Measurements from ENCODE around the gene KBTBD12. TPM values are rescaled to one million over a fixed set of nuclear protein-coding genes. Genes with fewer than 3 reads are reported as not detected.
"Not testable (repeated sequence)": the region's sequence is repeated elsewhere in the genome, so short reads cannot be mapped to it uniquely, and the experiment has no call there.

Gene KBTBD12
- total RNA-seq, 1 donor from 2014 or later = not detected

DNA sequence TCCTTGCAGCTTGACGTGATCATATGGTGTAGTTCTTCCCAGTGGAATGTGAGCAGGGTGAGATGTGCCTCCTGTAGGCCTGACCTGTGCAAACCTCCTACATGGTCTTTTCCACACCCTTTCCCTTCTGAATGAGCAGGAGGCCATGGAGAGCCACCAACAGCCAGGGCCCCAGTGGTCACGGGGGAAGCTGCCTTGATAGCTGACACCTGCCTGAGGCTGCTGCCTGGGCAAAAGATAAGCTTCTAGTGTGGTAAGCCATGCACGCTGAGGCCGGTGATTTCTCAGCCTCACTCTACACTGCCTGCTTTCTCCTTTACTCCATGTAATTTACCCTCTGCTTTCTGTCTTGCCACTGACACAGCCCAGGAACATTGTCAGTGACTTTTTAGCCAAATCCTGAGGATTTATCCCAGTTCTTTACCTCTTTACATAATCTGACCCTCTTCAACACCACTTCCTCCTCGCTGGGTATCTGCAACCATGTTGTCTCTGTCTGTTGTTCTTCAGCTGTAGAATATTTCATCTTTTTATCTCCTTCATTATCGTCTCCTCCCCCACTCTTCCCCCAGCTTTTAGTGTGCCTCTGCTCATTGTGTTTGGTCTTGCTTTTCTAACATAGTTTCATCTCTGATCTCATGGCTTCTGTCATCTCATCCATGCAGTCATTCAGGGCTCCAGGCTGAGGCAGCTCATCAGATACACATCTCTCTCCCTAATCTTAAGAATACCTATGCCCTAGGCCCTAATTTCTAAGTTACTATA lies 11.2 kb upstream of the KBTBD12 start:
- no peaks in the 10 kb centered on the region for H3K9me3 Mint-ChIP-seq (ENCODE audit: unreplicated experiment)
- H3K4me1 Mint-ChIP-seq (ENCODE audit: unreplicated experiment) = no peaks in the 10 kb centered on the region
- no peak for DNase-seq (ENCODE audit: extremely low spot score, unreplicated experiment)
- no peak overlapping the region for H3K27ac Mint-ChIP-seq (ENCODE audit: unreplicated experiment)
- H3K4me3 Mint-ChIP-seq (ENCODE audit: unreplicated experiment) = no peak overlapping the region
- H3K36me3 Mint-ChIP-seq (ENCODE audit: unreplicated experiment) = no peaks in the 10 kb centered on the region
- TF ChIP-seq, protein P1, sequence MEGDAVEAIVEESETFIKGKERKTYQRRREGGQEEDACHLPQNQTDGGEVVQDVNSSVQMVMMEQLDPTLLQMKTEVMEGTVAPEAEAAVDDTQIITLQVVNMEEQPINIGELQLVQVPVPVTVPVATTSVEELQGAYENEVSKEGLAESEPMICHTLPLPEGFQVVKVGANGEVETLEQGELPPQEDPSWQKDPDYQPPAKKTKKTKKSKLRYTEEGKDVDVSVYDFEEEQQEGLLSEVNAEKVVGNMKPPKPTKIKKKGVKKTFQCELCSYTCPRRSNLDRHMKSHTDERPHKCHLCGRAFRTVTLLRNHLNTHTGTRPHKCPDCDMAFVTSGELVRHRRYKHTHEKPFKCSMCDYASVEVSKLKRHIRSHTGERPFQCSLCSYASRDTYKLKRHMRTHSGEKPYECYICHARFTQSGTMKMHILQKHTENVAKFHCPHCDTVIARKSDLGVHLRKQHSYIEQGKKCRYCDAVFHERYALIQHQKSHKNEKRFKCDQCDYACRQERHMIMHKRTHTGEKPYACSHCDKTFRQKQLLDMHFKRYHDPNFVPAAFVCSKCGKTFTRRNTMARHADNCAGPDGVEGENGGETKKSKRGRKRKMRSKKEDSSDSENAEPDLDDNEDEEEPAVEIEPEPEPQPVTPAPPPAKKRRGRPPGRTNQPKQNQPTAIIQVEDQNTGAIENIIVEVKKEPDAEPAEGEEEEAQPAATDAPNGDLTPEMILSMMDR (IDR thresholded peaks at IDR 0.05) = no peak
- peaks cover 3% of the 10 kb centered on the region for H3K27me3 Mint-ChIP-seq (ENCODE audit: unreplicated experiment)

DNA sequence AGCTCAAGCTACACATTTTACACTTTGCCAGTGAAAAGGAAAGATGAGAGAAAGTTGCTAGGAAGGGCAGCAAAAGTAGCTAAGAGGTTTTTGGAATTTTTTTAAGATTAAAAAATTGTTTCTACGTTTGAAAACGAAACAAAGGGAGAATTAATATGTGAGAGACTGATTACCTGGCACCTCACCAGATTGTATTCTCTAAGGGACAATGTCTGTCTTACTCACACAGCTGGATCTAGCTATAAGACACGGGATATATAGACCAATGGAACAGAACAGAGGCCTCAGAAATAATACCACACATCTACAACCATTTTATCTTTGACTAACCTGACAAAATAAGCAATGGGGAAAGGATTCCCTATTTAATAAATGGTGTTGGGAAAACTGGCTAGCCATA lies 9.5 kb upstream of the KBTBD12 start:
- H3K9me3 Mint-ChIP-seq (ENCODE audit: unreplicated experiment) = no peaks in the 10 kb centered on the region
- H3K27me3 Mint-ChIP-seq (ENCODE audit: unreplicated experiment) = peaks cover 3% of the 10 kb centered on the region
- TF ChIP-seq, protein P1 (IDR thresholded peaks at IDR 0.05) = no peak
- H3K27ac Mint-ChIP-seq (ENCODE audit: unreplicated experiment) = no peak overlapping the region
- no peak for DNase-seq (ENCODE audit: extremely low spot score, unreplicated experiment)
- no peak overlapping the region for H3K4me3 Mint-ChIP-seq (ENCODE audit: unreplicated experiment)
- H3K4me1 Mint-ChIP-seq (ENCODE audit: unreplicated experiment) = no peaks in the 10 kb centered on the region
- no peaks in the 10 kb centered on the region for H3K36me3 Mint-ChIP-seq (ENCODE audit: unreplicated experiment)

DNA sequence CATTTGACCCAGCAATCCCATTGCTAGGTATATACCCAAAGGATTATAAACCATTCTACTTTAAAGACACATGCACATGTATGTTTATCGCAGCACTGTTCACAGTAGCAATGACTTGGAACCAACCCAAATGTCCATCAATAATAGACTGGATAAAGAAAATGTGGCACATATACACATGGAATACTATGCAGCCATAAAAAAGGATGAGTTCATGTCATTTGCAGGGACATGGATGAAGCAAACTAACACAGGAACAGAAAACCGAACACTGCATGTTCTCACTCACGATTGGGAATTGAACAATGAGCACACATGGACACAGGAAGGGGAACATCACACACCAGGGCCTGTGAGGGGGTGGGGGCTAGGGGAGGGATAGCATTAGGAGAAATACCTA lies 8.4 kb upstream of the KBTBD12 start:
- H3K36me3 Mint-ChIP-seq (ENCODE audit: unreplicated experiment); H3K9me3 Mint-ChIP-seq (ENCODE audit: unreplicated experiment); DNase-seq (ENCODE audit: extremely low spot score, unreplicated experiment); H3K4me1 Mint-ChIP-seq (ENCODE audit: unreplicated experiment); H3K27me3 Mint-ChIP-seq (ENCODE audit: unreplicated experiment); H3K27ac Mint-ChIP-seq (ENCODE audit: unreplicated experiment); H3K4me3 Mint-ChIP-seq (ENCODE audit: unreplicated experiment): not testable (repeated sequence)

DNA sequence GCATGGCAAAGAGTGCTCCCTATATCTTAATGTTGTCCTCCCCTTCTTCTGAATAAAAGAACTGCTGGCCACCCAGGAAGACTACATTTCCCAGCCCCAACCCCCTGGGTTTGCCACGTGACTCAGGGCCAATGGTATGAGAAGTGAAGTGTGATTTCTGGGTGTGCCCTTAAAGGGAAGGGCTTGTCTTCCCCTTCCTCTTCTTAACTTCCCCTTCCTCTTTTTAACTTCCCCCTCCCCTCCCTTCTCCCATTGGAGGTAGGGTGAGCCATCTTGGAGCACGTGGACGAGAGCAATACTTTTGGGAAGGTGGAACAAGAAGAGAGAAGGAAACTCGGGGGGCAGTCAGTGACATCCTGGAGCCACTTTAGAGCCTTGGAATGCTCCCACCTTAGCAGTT lies 6.8 kb upstream of the KBTBD12 start:
- H3K9me3 Mint-ChIP-seq (ENCODE audit: unreplicated experiment) = no peaks in the 10 kb centered on the region
- no peak for DNase-seq (ENCODE audit: extremely low spot score, unreplicated experiment)
- H3K36me3 Mint-ChIP-seq (ENCODE audit: unreplicated experiment) = no peaks in the 10 kb centered on the region
- H3K4me1 Mint-ChIP-seq (ENCODE audit: unreplicated experiment) = peaks cover 17% of the 10 kb centered on the region
- no peak overlapping the region for H3K27ac Mint-ChIP-seq (ENCODE audit: unreplicated experiment)
- TF ChIP-seq, protein P1 (IDR thresholded peaks at IDR 0.05) = no peak
- peaks cover 3% of the 10 kb centered on the region for H3K27me3 Mint-ChIP-seq (ENCODE audit: unreplicated experiment)
- H3K4me3 Mint-ChIP-seq (ENCODE audit: unreplicated experiment) = no peak overlapping the region

DNA sequence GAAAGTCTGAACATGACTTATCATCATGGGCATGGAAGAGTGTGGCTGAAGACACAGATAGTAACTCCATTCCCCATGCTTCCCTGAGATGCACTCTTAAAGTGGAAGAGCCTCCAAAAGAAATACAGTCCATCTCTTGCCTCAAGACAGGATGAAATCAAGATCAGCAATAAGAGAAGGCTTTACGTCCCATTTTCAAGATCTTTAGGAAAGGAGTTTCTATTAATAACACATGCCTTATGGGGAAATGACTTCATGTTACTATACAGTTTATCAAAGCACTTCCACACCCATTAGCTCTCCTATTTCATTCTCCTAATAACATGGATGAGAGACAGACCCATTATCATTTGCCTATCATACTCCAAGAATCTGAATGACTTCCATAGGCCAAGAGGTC lies 6.1 kb upstream of the KBTBD12 start:
- H3K9me3 Mint-ChIP-seq (ENCODE audit: unreplicated experiment) = no peaks in the 10 kb centered on the region
- H3K4me1 Mint-ChIP-seq (ENCODE audit: unreplicated experiment) = peaks cover 17% of the 10 kb centered on the region
- no peak overlapping the region for H3K4me3 Mint-ChIP-seq (ENCODE audit: unreplicated experiment)
- no peak overlapping the region for H3K27ac Mint-ChIP-seq (ENCODE audit: unreplicated experiment)
- peaks cover 3% of the 10 kb centered on the region for H3K27me3 Mint-ChIP-seq (ENCODE audit: unreplicated experiment)
- TF ChIP-seq, protein P1 (IDR thresholded peaks at IDR 0.05) = no peak
- no peak for DNase-seq (ENCODE audit: extremely low spot score, unreplicated experiment)
- H3K36me3 Mint-ChIP-seq (ENCODE audit: unreplicated experiment) = no peaks in the 10 kb centered on the region
